ENCODE measurements around the gene PLXNC1.

PLXNC1 gene

DNA sequence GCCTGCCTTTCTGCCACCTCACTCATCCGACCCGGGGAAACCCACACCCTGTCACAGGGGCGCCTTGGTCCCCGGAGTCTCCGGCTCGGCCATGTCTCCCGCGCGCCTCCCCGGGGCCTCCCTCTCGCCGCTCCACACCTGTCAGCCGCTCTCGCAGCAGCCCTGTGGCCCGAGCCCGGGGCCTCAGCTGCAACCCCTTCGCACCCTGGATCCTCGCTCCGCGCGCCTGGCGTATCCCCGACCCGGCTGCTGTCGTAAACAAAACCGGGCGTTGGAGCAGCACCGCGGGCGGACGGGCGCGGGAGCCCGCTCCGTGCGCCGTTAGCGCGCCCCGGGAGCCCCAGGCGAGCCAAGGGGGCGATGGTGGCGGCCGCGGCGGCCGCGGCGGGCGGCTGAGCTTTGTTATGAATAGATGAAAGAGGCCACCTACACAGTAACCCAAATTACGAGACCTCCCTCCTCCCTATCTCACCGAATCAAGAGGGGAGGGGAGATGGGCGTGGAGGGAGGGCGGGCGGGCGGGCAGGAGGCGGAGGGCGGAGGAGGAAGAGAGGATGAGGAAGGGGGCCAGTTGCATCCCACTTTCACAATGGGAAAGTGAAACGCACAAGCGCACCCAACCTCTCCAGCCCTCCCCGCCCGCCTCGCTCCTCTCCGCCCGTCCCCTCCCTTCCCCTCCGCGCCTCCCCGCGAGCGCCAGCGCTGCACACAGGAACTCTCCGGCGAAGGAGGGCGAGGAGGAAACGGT is at the start of gene PLXNC1:
Gene PLXNC1 (plus strand): TSS at position 587 of the 748 bp plus-strand sequence. CDS start 395 bp downstream, outside the sequence.
- peak; percentile 83 for DNase-seq

DNA sequence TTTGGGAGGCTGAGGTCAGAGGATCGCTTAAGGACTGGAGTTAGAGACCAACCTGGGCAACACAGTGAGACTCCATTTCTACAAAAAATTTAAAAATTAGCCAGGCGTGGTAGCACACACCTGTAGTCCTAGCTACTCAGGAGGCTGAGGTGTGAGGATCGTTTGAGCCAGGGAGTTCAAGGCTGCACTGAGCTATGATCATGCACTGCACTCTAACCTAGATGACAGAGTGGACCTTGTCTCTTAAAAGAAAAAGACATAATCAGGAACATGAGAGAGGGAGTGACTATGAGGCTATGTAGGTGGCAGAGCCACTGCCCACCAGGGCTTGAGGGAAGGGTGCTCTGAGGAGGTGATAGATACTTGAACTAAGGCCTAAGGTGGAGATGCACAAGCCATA is 49.2 kb upstream of the PLXNC1 start:
- no peak for DNase-seq

DNA sequence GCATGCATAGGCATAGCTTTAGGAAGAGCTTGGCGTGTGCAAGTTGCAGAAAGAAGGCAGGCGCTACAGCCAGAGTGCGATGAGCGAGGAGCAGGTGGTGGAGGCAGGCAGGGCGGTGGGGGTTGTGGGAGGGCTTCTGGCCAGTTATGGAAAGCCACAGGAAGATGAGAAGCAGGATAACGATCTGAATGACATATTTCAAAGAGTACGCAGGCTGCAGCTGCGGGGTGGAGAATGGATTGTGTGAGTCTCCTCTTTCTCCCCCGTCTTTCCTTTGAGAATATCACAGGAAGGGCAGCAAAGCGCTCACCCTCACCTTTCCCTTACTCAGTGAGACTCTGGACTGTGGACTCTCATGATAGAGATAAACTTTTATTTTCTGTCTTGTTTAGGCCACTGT is 48.7 kb upstream of the PLXNC1 start:
- no peak for DNase-seq

DNA sequence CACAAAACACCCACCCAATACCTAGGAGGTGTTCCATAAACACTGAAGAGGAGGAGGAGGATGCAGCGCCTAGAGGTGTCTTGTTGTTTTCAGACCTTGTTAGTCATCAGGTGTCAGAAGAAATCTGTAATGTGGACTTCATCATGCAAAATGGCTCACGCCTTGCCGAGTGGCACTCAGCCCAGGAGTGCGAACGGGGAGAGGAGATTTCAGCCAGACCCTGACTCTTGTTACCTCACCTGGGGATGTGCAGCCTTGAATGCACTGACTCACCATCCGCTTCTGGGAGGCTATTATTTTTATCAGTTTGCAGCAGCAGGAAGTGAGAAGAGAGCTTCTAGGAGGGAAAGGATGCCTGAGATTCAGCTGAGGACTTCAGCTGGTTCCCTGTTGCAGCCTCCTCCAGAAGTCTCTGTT is 48.2 kb upstream of the PLXNC1 start:
- DNase-seq: no peak

DNA sequence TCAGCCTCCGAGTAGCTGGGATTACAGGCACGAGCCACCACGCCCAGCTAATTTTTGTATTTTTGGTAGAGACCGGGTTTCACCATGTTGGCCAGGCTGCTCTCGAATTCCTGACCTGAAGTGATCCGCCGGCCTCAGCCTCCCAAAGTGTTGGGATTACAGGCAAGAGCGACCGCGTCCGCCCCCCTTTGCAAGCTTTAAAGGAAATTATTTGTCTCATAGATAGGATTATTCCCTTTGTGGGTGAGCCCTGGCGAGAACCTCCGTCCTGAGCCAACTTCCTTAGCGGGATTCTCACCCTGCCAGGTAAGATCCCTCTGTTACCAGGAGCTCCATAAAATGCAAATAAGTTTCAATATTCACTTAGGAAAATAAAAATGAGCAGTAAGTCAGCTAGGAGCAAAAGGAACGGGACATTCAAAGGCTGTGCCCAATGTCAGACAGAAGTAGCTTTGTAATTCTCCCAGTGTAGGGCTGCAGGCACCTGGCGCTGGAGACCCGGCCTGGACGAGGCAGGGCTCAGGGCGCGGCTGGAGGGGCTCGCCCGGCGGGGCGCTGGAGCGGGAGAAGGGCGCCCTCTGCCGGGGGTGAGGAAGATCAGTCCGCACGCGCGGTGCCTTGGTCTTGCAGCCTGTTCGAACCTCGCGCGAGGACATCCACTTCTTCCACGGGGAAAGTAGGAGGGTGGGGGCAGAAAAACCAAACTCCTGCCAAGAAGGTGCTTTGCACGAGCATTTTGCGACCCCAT is 47.2 kb upstream of the PLXNC1 start:
- DNase-seq: peak; percentile 92

DNA sequence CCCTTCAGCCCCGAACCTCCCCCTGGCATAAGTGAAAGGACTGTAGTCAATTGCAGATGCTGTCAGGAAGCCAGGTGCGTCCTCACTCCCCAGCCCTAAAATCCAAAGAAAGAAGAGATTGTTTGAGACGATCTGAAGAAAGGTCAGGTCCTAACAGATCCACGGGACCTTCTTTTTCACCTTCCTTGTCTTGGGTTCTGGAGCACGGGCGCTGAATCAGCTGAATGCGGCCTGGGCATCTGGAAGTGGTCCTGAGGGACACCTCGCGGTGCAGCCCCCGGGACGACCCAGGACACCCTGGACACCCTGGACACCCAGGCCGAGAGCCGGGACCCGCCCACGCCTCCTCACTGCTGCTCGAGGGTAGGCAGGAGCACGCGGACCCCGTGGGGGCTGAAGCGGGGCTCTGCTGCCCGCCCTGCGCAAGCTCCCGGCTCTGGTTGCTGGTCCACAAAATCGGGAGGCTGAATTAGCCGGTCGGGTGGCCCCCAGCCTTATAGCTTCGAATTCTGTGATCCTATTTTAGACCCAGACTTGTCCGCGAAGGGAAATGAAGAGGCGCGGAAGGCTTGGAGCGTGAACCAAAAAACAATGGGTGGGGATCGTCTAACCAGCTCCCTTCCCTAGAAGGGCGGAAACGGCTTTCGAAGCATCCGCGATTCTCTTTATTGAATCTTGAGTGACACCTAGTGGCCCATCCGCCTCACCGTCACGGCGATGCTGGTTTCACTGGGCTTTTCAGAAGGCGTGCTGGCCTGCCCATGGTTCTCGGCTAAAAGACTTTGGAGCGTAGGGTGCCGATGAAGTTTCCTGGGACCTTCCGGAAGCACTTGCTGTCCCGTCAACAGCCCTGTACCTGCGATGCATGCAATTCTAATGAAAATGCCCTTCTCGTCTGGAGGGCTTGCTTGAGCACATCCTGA is 46.4 kb upstream of the PLXNC1 start:
- DNase-seq: peak; percentile 96

DNA sequence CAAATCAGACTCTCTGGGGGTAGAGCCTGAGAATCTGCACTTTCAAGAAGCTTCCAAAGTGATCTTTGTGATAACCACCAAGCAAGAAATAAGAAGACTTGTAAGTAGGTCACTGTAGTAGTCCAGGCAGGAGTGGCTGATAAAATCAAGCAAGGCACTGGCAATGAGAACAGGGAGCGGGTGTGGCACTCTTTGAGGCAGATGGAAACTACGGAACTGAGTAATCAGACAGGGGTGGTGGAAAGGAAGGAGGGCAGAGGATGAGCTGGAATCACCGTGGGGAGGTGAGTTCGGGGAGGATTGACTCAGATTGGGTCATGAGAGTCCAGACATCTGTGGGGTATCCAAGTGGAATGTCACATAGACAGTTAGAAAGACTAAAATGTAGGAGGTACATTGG is 44.4 kb upstream of the PLXNC1 start:
- no peak for DNase-seq

DNA sequence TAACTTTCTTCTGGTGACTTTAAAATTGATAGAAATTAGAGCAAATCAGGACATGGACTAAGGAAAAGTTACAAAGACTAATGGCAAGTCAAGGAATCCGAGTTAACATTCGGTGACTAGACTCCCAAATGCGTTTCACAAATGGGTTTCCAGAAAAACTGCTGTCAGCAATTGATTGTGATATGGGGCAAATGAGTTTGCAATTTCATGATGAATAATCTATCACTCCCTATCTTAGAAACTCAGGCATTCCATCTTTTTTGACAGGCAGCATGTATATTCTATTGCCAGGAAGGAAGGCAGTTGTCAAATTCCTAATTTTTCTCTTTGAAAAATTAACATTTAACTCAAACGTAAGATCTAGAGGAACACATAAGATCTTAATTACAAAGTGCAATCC is 40.5 kb upstream of the PLXNC1 start:
- no peak for DNase-seq

DNA sequence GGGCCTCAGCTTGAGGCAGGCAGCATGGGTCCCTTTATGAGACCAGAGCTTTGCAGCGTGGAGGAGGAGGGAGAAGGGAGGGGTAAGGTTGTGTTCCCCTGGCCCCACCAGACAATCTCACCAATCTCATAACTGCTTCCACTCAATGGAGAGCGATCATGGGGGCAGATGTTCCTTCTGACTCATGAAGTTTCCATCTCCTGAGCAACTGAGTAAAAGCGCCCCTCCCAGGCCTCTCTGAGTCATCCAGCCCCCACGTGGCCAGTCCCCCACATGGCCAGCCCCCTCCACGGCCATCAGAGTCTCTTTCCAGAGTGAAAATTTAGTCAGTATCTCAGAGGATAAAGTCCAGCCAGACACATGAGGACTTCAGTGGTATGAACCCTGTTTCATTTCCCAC is 39.2 kb upstream of the PLXNC1 start:
- no peak for DNase-seq

DNA sequence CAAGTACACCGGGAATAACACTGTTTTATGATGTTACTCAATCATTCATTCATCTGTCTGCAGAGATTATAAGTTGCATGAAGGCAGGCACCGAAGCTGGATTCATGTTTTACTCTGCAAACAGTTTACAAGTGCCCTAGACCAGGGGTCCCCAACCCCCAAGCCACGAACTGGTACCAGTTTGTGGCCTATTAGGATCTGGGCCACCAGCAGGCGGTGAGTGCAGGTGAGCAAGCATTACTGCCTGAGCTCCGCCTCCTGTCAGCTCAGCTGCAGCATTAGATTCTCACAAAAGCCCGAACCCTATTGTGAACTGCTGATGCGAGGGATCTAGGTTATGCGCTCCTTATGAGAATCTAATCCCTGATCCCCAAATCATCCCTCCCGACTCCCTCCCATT is 38.1 kb upstream of the PLXNC1 start:
- no peak for DNase-seq

DNA sequence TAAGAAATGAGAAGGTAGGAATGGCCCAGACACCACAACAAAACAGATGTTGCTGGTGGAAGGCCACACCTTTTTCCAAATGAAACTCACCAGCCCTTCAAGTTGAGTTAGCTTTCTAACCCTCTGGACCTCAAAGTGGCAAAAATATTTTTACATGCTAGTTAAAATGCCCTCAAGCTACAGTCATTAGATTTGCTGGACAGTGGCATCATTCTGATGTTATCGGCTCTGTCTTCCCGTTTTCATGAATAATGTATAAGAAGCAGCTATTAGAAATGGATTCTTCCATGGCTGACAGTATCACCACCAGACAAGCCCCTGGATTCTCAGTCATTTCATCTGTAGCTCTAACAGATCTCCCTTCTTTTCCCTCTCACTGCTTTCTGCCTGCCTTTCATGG is 37.1 kb upstream of the PLXNC1 start:
- DNase-seq: no peak

DNA sequence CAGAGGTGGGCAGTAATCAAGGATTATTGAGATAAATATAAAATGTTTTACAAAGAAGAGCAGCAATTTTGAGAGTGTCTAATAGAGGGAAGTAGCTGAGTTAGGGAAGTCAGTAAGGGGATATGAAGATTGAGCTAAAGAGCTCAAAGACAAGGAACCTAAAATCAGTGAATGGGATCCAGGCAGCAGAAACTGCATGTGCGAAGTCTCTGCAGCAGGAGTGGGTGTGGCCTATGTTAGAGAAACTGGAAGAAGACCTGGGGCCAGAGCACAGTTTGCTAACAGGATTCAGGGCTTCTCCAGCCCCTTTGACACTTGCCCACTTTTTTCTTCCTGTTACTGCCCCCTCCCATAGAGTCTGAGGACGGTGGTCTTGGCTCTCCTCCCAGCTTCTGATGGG is 36.3 kb upstream of the PLXNC1 start:
- DNase-seq: no peak

DNA sequence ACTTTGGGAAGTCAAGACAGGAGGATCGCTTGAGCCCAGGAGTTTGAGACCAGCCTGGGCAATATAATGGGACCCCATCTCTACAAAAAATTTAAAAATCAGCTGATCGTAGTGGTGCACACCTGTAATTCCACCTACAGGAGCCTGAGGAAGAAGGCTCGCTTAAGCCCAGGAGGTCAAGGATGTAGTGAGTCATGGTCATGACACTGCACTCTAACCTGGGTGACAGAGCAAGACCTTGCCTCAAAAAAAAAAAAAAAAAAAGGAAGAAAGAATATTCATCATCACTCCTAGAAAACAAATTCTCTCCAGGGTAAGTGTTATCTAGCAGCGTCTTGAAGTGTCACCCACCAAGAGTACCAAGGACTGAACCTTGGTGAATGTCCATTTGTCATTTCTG is 34.2 kb upstream of the PLXNC1 start:
- DNase-seq: no peak

DNA sequence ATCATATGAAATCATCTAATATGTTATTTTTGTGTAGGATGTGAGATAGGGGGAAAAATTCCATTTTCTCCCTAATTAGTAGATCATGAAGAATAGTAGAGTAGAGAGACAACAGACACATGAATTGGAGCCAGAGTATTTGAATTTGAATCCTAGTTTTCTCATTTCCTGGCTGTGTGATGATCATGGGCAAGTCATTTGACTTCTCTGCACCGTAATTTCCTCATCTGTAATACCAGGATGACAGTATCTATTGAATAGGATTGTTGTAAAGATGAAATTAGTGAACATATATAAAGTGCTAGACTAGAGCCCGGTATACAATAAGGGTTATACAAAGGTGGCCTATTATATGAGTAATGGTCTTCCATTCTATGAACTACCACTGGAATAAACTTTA is 32.2 kb upstream of the PLXNC1 start:
- no peak for DNase-seq

DNA sequence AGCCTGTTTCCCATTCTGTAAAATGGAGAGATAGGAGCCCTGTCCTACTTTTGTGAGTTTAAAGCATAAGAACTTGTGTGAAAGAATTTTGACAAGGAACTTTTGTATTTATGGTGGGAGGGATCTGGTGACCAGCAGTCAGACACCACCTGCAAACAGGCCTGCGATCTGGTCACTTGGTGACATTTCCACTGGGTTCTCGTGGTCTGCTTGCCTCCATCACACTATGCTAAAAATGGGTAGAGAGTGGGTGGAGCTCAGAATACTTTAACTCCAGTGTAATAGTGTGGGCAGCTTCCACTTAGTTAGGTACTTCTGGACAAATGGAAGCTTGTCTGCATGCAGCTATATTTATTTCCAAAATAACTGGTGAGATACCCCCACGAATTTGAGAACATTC is 26.5 kb upstream of the PLXNC1 start:
- no peak for DNase-seq

DNA sequence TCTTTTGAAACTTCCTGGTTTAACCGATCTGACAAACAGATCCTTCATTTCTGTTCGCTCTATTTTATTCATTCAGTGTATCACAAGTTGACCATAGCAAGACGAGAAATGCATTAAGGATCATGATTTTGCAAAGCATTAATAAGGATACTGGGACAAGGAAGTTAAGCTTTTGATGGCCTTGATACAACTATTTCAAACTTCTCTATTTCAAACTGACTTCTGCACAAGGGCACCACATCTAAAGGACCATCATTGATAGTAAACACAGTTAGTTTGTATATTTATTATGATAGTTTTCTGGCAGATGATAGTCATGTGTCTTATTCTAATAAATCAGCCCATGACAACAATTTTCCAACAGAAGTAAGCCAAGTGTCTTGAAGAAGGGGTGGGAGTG is 25.8 kb upstream of the PLXNC1 start:
- DNase-seq: no peak

DNA sequence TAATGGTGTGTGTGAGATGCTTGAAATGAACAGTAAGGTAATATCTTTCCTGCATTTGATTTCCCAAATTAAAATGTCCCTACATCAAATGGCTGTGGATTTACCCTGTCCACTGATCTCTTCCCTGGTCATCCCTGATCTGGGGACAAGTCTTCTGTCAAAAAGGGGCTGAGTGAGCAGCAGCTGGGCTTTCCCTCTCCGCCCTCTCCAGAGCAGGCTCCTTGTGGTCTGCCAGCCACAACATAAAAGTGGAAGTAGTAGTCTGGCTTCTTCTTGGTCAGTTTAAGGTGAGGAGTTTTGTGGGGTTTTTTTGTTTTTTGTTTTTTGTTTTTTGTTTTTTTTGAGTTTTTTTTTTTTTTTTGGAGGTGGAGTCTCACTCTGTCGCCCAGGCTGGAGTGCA is 25.2 kb upstream of the PLXNC1 start:
- no peak for DNase-seq

DNA sequence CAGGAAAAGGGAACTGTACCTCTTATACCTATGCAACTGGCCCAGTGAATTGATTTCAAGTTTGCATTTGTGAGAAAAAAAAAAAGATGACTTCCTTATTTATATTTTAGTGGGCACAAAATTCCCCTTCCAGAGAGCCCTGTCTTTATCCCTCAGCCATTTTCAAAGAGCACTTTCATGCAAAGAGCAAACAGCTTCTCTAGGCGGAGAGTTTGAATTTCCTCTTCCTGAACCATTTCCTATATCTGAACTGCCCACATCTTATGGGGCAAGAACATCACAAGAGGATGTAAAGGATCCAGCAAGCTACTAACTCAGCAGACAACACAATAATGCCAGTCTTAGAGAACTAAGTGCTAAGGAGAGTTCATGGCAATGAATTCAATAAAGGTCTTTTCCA is 22.3 kb upstream of the PLXNC1 start:
- no peak for DNase-seq

DNA sequence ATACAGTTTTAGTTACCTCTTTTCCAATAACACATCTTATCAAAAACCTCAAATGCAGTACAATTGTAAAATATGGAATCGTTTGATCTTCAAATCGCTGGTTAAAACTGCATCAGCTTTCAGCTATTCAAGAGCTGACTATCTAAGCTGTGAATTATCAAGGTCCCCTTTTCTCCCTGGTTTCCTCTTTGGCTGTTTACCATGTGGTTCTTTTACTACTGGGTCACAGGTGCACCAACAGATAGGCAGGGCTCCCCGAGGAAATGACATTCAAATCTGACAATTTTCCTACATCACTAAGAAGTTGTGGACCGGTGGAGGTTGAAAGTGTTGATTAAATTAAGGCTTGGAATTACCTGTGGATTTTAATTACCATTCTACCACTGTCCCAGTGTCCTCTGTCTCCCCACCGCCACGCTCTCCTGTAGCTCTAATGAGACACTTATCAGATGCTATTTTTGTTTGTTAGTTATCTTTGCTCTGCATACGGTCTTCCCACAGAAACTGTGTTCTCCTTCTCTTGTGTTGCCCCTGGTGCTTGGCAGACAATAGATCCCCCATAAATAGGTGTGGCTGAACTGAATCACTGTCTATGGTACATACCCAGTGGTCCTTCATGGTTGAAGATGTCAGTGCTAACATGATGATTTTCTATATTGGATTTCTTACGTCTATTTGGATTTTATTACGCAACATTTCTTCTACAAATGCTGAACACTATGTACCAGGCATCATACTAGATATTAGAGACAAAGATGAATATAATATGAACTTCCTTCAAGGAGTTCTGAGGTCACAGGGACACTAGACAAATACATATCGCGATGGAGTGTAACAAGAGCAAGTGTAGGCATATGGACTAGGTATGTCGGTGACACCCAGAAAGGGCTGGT is 20.9 kb upstream of the PLXNC1 start:
- no peak for DNase-seq

DNA sequence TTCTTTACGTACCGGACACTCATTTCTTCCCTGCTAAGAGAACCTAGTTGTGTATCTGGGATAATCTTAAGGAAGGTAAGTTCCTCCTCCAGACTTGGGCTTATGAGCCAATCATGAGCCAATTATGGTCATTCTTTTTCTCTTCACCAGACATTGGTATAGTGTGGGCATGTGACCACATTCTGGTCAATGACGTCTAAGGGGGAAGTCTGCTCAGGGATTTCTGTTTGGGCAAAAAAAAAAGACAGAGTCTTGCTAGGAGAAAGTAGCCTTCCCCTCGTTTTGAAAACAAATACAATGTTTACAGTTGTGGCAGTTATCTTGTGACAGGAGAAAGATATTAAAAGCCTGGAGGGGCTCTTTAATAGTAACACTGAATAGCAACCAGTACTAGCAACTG is 20.1 kb upstream of the PLXNC1 start:
- no peak for DNase-seq

DNA sequence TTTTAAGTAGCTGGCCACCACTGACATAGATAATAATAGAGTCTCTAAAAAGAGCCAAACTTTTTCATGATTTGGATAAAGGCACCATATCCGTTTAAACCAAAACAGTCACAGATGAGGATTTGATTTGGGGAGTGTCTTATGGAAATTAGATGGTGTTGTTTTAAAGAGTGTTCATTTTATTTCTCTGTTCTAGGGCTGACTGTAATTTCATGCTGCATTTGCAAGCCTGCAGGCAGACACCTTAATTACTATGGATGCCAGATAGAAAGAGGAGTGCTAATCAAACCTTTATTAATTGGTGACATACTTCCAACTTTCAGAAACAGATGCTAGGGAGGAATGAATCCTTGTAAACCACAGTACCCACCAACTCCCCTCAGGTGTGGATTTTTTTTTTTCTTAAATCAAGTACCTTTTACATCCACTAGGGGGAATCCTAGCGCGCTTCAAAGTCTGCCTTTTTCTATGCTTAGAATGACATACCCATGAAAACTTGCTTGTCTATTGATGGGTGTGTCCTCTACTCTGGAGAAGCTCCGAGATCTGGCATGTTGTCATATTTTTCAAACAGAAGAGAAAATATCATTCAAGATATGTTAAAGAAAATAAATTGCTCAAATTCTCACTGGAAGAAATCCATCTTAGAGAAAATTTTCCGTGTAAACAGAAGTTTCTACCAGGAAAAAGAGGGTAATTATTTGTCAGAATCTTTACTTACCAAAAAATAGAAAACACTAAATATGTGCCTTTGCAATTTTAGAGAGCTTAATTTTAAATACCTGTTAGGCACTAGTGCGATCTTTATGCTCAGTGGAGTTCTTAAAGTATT is 14.2 kb upstream of the PLXNC1 start:
- peak; percentile 67 for DNase-seq

Measured in retina (tissue), 1 donor.